ENCODE measurements around the gene SPAG6. TPM values are rescaled to one million over a fixed set of nuclear protein-coding genes. Genes with fewer than 3 reads are reported as not detected.
"Not testable (repeated sequence)": the region's sequence is repeated elsewhere in the genome, so short reads cannot be mapped to it uniquely, and the experiment has no call there.

SPAG6 gene
- total RNA-seq, result not detected

DNA sequence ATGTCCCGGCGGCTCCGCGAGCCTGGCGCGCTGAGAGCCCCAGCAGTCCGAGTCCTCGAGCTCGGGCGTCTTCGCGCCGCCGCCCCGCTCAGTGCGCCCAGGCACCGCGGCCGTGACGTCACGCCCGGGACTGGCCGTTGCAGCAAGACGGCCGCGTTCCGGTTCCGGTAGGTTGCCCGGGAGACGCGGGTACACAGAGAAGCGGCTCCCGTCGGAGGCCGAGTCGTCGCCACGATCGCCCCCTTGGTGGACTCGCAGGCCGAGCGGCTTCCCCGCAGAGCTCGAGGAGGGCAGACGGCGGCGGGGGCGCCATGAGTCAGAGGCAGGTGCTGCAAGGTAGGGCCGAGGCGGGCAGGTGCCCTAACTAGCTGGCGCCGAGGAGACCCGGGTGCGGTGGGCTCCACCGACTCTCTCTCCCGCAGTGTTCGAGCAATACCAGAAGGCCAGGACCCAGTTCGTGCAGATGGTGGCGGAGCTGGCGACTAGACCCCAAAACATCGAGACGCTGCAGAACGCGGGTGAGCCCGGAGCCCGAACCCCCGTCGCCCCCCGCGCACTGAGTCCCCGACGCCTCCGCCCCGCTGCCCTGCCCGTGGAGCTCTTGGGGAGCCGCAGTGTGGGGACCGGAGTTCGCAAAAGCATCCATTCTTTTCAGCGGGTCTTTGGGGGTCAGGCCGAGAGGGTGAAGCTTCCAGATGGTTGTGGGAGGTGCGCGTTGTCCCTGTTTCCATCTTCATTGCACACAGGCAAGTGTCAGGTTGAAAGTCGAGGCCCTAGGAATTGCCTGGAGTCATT lies at the start of gene SPAG6:
Gene SPAG6, plus strand, starts transcription at position 196 of the 795 bp plus-strand sequence. Its CDS starts 116 bp downstream, at position 312.
- H3K4me3 Mint-ChIP-seq, result peak within 1 kb of the TSS; percentile 66
- peak within 1 kb of the TSS; percentile 15 for H3K27ac Mint-ChIP-seq

DNA sequence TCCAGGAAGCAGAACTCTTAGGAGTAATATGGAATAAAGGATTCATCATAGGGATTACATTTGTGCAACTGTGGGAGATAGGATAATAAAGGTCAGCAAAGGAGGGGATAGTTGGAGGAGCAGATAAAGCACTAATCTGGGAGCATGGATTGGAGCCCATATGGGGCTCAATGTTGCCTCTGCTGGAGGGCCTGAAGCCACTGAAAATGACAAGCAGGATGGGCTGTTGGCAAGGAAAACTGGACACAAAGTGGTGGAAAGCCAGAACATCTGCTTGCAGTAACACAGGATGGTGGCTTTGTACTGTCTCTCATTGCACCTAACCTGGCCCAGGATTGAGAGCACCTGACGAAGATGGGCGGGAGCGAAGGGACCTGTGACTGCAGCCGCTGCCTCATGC lies 44.1 kb upstream of the SPAG6 start:
- Mint-ChIP-seq H3K4me3 (no peak overlapping the region), H3K9me3 (no peaks in the 10 kb centered on the region), H3K27ac (no peak overlapping the region), H3K36me3 (ENCODE audit: low read depth) (no peaks in the 10 kb centered on the region), H3K4me1 (ENCODE audit: low read depth) (no peaks in the 10 kb centered on the region), H3K27me3 (ENCODE audit: low read depth) (peaks cover 11% of the 10 kb centered on the region)
- intact Hi-C loops (cut with micrococcal nuclease), result no loop called here
- DNase-seq, result no peak
- CTCF ChIA-PET, result no interaction called here

More for the DNA sequence above, at the start of gene SPAG6:
- peak; percentile 65 for DNase-seq
- Mint-ChIP-seq H3K27me3 (ENCODE audit: low read depth) (peaks cover 49% of the 10 kb centered on the region), H3K9me3 (no peaks in the 10 kb centered on the region), H3K36me3 (ENCODE audit: low read depth) (peaks cover 2% of the 10 kb centered on the region), H3K4me1 (ENCODE audit: low read depth) (peaks cover 9% of the 10 kb centered on the region)
- CTCF ChIA-PET, result no interaction called here
- intact Hi-C loops (cut with micrococcal nuclease), result loop anchor here (10.0 kb wide), 1 partner anchor 749 kb away; the partner anchor contains the start of gene MSRB2

DNA sequence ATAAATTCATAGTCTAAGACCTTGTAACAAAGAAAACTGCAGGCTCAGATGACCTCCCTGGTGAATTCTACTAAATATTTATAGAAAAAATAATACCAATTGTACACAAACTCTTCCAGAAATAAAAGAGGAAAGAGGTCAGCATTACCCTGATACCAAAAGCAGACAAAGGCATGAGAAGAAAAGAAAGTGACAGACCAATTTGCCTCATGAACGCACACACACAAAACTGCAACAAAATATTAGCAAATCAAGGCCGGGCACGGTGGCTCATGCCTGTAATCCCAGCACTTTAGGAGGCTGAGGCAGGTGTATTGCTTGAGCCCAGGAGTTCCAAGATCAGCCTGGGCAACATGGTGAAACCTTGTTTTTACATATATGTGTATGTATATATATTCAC lies 41.8 kb upstream of the SPAG6 start:
- intact Hi-C loops (cut with micrococcal nuclease), result no loop called here
- no peak for DNase-seq
- no peak overlapping the region for H3K27ac Mint-ChIP-seq
- no peaks in the 10 kb centered on the region for H3K9me3 Mint-ChIP-seq
- no peak overlapping the region for H3K4me3 Mint-ChIP-seq
- no peaks in the 10 kb centered on the region for H3K4me1 Mint-ChIP-seq (ENCODE audit: low read depth)
- CTCF ChIA-PET, result no interaction called here
- no peaks in the 10 kb centered on the region for H3K36me3 Mint-ChIP-seq (ENCODE audit: low read depth)
- H3K27me3 Mint-ChIP-seq (ENCODE audit: low read depth), result peaks cover 2% of the 10 kb centered on the region

DNA sequence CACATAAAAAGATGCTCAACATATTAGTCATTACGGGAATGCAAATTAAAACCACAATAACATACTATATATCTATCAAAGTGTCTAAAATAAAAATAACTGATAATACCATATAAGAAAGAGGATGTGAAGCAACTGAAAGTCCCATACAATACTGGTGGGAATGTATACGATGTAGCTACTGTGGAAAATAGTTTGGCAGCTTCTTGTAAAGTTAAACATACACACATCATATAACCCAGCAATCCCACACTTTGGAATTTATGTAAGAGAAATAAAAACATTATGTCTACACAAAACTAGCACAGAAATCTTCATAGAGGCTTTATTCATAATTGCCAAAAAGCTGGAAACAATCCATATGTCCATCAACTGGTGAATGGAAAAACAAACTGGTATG lies 39.6 kb upstream of the SPAG6 start:
- Mint-ChIP-seq H3K4me3 (no peak overlapping the region), H3K4me1 (ENCODE audit: low read depth) (peaks cover 2% of the 10 kb centered on the region), H3K27ac (no peak overlapping the region), H3K9me3 (no peaks in the 10 kb centered on the region), H3K36me3 (ENCODE audit: low read depth) (no peaks in the 10 kb centered on the region), H3K27me3 (ENCODE audit: low read depth) (no peaks in the 10 kb centered on the region)
- intact Hi-C loops (cut with micrococcal nuclease), result no loop called here
- no peak for DNase-seq
- CTCF ChIA-PET, result no interaction called here

DNA sequence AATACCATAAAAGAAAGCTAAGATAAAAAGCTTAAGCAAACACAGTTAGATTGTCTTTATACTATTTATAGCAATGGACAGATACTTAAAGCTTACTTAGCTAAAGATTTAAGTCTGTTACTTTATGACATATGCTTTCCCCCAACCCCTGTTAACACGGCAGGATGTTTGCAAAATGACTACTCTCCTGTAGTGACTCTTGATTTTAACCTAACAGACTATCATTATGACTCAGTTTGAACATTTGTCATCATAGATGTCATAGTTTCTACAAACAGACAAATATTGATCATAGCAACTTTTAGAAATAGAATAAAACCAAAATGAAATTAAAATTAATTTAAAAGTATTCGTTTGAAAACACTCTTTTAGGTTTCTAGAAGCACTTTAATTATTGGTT lies 36.9 kb upstream of the SPAG6 start:
- no peak overlapping the region for H3K4me3 Mint-ChIP-seq
- DNase-seq, result peak; percentile 70
- H3K36me3 Mint-ChIP-seq (ENCODE audit: low read depth), result no peaks in the 10 kb centered on the region
- H3K27me3 Mint-ChIP-seq (ENCODE audit: low read depth), result peaks cover 2% of the 10 kb centered on the region
- H3K4me1 Mint-ChIP-seq (ENCODE audit: low read depth), result peaks cover 2% of the 10 kb centered on the region
- no peaks in the 10 kb centered on the region for H3K9me3 Mint-ChIP-seq
- H3K27ac Mint-ChIP-seq, result no peak overlapping the region
- CTCF ChIA-PET, result interaction anchor here (1.2 kb wide), 1 partner anchor 48 kb away, joined by 3 read pairs; no protein-coding TSS in a partner anchor
- intact Hi-C loops (cut with micrococcal nuclease), result loop anchor here (1.0 to 2.0 kb wide), 4 partner anchors 8 to 86 kb away; partner anchors contain the start of gene COMMD3

DNA sequence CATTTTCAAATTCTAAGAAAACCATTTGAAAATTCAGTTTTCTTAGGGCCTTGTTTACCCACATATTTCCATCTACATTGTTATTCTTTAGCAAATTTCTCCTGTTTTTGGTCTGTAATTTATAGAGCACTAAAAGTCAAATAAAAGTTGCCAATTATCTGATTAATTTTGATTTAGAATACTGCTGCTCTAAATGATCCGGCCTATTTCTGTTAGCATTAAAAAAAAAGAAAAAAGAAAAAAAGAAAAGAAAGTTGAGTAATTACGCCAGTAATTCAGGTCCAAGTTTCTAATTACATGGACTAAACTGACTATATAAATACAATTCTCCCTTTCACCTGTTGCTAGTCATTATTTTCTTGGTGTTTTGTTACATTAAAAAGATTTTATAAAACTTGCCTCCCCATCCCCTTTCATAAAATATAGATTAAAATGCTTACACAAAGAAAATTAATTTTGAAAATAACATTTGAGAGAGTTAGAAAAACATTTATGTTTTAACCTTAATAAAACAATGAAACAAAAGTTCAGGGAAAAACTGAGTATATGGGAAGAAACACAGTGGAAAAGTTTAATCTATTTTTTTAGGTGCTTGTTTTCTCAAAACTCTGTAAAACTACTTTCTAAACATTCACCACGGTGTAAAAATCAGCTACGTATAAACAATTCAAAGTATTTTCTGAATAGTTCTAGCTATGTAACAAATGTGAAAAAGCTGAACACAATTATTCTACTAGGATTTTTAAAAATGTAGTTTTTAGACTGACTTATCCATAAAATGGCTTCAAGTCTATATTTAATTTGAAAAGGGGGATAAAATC lies 35.9 kb upstream of the SPAG6 start:
- CTCF ChIA-PET, result no interaction called here
- H3K36me3 Mint-ChIP-seq (ENCODE audit: low read depth), result no peaks in the 10 kb centered on the region
- no peak overlapping the region for H3K27ac Mint-ChIP-seq
- intact Hi-C loops (cut with micrococcal nuclease), result loop anchor here (2.0 kb wide), 1 partner anchor 57 kb away; no protein-coding TSS in a partner anchor
- H3K27me3 Mint-ChIP-seq (ENCODE audit: low read depth), result peaks cover 2% of the 10 kb centered on the region
- no peak for DNase-seq
- H3K4me3 Mint-ChIP-seq, result no peak overlapping the region
- H3K9me3 Mint-ChIP-seq, result no peaks in the 10 kb centered on the region
- peaks cover 2% of the 10 kb centered on the region for H3K4me1 Mint-ChIP-seq (ENCODE audit: low read depth)

DNA sequence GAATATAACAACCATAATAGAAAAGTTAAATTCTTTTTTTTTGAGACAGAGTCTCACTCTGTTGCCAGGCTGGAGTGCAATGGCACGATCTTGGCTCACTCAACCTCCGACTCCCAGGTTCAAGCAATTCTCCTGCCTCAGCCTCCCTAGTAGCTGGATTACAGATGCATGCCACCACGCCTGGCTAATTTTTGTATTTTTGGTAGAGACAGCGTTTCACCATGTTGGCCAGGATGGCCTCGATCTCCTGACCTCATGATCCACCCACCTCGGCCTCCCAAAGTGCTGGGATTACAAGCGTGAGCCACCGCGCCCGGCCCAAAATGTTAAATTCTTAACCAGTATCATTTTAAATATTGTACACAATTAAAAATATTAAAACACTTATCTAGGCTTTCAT lies 35.3 kb upstream of the SPAG6 start:
- H3K27me3 Mint-ChIP-seq (ENCODE audit: low read depth); DNase-seq; H3K9me3 Mint-ChIP-seq; H3K4me1 Mint-ChIP-seq (ENCODE audit: low read depth); H3K27ac Mint-ChIP-seq; H3K4me3 Mint-ChIP-seq; H3K36me3 Mint-ChIP-seq (ENCODE audit: low read depth); CTCF ChIA-PET: not testable (repeated sequence)
- intact Hi-C loops (cut with micrococcal nuclease), result loop anchor here (10.0 kb wide), 1 partner anchor 1055 kb away; no protein-coding TSS in a partner anchor

DNA sequence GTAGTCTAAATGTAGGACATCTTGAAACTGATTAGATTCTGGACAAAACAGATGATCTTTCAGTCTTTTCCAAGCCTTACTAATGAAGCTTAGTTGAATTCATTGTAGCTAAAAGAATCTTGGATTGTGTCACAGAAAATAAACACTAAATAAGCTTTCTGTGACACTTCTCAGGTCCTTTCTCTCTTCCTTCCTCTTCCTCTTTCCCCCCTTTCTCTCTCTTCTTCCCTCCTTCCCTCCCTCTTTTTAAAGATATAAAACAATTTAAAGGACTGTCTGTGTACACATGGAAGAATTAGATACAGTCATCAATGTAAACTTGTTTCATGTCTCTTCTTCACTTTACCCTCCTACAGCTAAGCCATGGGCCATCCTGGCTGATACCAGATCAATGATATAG lies 34.4 kb upstream of the SPAG6 start:
- Mint-ChIP-seq H3K9me3 (no peaks in the 10 kb centered on the region), H3K4me3 (no peak overlapping the region), H3K27ac (no peak overlapping the region), H3K27me3 (ENCODE audit: low read depth) (peaks cover 5% of the 10 kb centered on the region), H3K36me3 (ENCODE audit: low read depth) (no peaks in the 10 kb centered on the region), H3K4me1 (ENCODE audit: low read depth) (peaks cover 12% of the 10 kb centered on the region)
- intact Hi-C loops (cut with micrococcal nuclease), result loop anchor here (10.0 kb wide), 1 partner anchor 1054 kb away; no protein-coding TSS in a partner anchor
- CTCF ChIA-PET, result no interaction called here
- no peak for DNase-seq

DNA sequence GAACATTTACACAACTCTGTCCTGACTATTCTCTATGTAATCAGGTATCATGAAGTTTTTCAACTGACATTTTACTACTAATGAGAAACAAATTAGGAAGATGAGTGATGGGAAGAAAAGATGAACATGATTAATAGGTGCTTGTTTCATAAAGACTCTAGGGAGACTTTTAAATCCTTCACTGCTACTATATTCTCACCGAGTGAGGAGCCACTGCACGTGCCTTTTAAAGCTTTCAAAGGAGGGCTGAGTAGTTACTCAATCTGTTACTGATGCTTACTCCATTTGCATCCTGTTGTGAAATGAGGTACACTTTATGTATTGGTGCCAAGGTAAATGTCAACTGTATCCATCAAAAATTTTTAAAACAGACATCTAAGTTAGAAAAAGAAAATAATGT lies 30.4 kb upstream of the SPAG6 start:
- peaks cover 1% of the 10 kb centered on the region for H3K36me3 Mint-ChIP-seq (ENCODE audit: low read depth)
- H3K9me3 Mint-ChIP-seq, result no peaks in the 10 kb centered on the region
- no peak for DNase-seq
- peaks cover 15% of the 10 kb centered on the region for H3K27me3 Mint-ChIP-seq (ENCODE audit: low read depth)
- intact Hi-C loops (cut with micrococcal nuclease), result loop anchor here (2.0 to 10.0 kb wide), 6 partner anchors 64 to 1050 kb away; partner anchors contain the start of gene MLLT10
- H3K4me3 Mint-ChIP-seq, result peak overlapping the region; percentile 87
- H3K27ac Mint-ChIP-seq, result no peak overlapping the region
- peaks cover 26% of the 10 kb centered on the region for H3K4me1 Mint-ChIP-seq (ENCODE audit: low read depth)
- CTCF ChIA-PET, result no interaction called here

DNA sequence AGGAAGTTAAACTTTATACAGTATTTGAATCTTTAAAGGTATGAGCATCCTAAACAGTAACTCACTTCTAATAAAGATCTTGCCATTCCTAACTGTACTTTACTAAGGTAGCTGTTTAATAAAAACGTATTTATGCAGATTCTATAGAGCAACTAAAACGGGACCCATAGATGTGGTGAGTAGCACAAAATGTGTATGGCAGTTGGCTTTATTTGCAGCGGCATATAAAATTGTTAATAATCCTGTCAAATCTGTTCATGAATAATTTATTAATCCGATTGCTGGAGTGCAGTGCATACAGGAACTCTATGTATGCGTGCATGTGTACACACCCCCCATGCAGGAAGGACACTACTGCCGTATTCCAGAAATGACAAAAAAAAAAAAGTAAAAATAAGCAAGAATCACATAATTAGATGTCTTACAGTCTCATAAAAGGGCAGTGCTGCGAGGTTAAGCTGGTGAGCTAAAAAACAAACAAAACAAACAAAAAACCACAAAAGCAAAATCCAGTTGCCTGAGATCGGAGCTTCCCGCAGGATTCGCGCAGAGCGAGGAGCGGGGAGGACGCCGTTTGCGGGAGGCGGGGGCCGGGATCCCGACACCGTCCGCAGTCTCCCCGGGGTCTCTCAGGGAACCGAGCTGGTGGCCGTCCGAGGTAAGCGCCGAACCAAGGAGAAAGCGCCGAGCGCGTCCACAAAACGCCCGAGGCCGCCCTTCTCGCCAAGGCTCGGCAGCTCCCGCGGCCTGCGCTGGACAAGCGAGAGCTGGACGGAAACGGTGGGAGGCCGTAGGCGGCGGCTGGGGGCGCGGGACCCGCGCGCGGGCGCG lies 29.6 kb upstream of the SPAG6 start:
- H3K27me3 Mint-ChIP-seq (ENCODE audit: low read depth), result peaks cover 18% of the 10 kb centered on the region
- H3K4me1 Mint-ChIP-seq (ENCODE audit: low read depth), result peaks cover 30% of the 10 kb centered on the region
- intact Hi-C loops (cut with micrococcal nuclease), result loop anchor here (1.0 to 10.0 kb wide), 11 partner anchors 7 to 1049 kb away; partner anchors contain the start of genes DNAJC1 and MLLT10
- peaks cover 4% of the 10 kb centered on the region for H3K36me3 Mint-ChIP-seq (ENCODE audit: low read depth)
- DNase-seq, result no peak
- H3K4me3 Mint-ChIP-seq, result peak overlapping the region; percentile 87
- CTCF ChIA-PET, result interaction anchor here (0.6 to 1.1 kb wide), 3 partner anchors 27 to 674 kb away, joined by 3 to 6 read pairs (median 3); no protein-coding TSS in a partner anchor
- peak overlapping the region; percentile 81 for H3K27ac Mint-ChIP-seq
- no peaks in the 10 kb centered on the region for H3K9me3 Mint-ChIP-seq

DNA sequence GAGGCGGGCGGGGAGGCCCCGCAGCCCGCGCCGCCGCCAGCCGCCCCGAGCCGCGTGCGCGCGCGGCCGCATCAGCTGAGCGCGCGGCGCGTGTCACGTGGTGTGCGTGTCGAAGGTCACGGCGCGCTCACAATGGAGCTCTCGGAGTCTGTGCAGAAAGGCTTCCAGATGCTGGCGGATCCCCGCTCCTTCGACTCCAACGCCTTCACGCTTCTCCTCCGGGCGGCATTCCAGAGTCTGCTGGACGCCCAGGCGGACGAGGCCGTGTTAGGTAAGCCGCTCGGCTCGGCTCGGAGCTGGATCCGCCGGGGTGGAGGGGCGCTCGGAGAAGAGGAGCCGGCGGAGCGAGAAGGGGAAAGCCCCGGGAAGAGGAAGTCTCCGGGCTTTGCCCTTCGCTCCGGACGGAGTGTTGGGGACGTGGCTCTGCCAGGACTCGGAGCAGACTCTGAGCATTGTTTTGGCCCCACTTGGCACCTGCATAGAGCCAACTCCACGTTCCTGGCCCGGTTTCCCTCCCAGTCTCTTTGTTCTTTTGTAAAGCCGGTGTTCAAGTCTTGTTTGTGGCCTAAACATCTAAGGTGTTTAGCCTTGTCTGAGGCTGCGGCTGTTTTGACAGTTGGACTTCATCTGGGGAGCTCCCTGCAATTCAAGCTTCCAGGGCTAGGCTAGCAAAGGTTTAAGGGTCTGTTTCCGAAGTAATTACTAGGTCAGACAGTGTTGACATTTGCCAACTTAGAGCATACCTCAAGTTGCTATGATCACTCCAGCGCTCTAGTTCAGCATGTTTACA lies 28.8 kb upstream of the SPAG6 start, which contains the start of gene COMMD3:
Gene COMMD3, plus strand, starts transcription at position 103 of the 790 bp plus-strand sequence. Its CDS starts 30 bp downstream, at position 133.
- Mint-ChIP-seq H3K4me1 (ENCODE audit: low read depth) (peaks cover 30% of the 10 kb centered on the region), H3K4me3 (peak within 1 kb of the TSS; percentile 91), H3K27ac (peak within 1 kb of the TSS; percentile 86), H3K27me3 (ENCODE audit: low read depth) (peaks cover 18% of the 10 kb centered on the region), H3K36me3 (ENCODE audit: low read depth) (peaks cover 4% of the 10 kb centered on the region), H3K9me3 (no peaks in the 10 kb centered on the region)
- DNase-seq, result peak; percentile 80
- CTCF ChIA-PET, result interaction anchor here (0.6 to 1.1 kb wide), 4 partner anchors 27 to 673 kb away, joined by 3 to 6 read pairs (median 3); no protein-coding TSS in a partner anchor
- intact Hi-C loops (cut with micrococcal nuclease), result loop anchor here (1.0 to 10.0 kb wide), 10 partner anchors 8 to 1048 kb away; partner anchors contain the start of genes DNAJC1 and MLLT10

Measured in activated naive CD4-positive, alpha-beta T cell treated with anti-CD3 and anti-CD28 coated beads for 36 hours (primary cell).